Upper lobe of left lung (tissue), 4 donors: ENCODE results near the gene LRRIQ4.

Source experiments
- EP300 ChIP-seq, 4 donors: sonication (generic); formaldehyde crosslinking; IDR thresholded peaks; one replicate each; pipeline ENCODE4 v1.5.1; 2017; ENCODE audit warnings: antibody characterized with exemption in 4 of 4, control low read depth in 2 of 4
- POLR2A ChIP-seq, 4 donors: fragments of 450-650 bp; IDR thresholded peaks; one replicate each; pipeline ENCODE4 v1.5.1; 2016 to 2017; ENCODE audit warnings: antibody characterized with exemption in 4 of 4, mild to moderate bottlenecking in 2 of 4
- TF ChIP-seq, protein P1 (sequence below), 6 experiments: fragments of 450-650 bp in 4 of 6; fragments of 200-600 bp in 2 of 6; sonication (generic) in 2 of 6; IDR thresholded peaks; one replicate each; pipeline ENCODE4 v1.5.1; 2016 to 2019; ENCODE audit warnings: antibody characterized with exemption in 6 of 6

- TF ChIP-seq EP300 (IDR thresholded peaks at IDR 0.05) (no peak), POLR2A (IDR thresholded peaks at IDR 0.05) (no peak)
- TF ChIP-seq, protein P1, sequence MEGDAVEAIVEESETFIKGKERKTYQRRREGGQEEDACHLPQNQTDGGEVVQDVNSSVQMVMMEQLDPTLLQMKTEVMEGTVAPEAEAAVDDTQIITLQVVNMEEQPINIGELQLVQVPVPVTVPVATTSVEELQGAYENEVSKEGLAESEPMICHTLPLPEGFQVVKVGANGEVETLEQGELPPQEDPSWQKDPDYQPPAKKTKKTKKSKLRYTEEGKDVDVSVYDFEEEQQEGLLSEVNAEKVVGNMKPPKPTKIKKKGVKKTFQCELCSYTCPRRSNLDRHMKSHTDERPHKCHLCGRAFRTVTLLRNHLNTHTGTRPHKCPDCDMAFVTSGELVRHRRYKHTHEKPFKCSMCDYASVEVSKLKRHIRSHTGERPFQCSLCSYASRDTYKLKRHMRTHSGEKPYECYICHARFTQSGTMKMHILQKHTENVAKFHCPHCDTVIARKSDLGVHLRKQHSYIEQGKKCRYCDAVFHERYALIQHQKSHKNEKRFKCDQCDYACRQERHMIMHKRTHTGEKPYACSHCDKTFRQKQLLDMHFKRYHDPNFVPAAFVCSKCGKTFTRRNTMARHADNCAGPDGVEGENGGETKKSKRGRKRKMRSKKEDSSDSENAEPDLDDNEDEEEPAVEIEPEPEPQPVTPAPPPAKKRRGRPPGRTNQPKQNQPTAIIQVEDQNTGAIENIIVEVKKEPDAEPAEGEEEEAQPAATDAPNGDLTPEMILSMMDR (IDR thresholded peaks at IDR 0.05), result no peak
These were observed 52.6 kb downstream of the LRRIQ4 start for GRCh38 chr3:169865176-169865767.
